PC-9 (cell line): ENCODE data around the gene CRELD2. TPM values are rescaled to one million over a fixed set of nuclear protein-coding genes. Genes with fewer than 3 reads are reported as not detected.

Experiments
- BruUV-seq: library from RNA; stranded (reverse); fragments of 400-500 nt; replicated peaks from 2 replicates; lab custom pipeline; 2021; lab: Mats Ljungman, UMichigan
- CTCF ChIA-PET: fragments of 300-600 bp; sonication (Branson Sonifier 250); formaldehyde crosslinking; loops from one replicate; lab custom pipeline; 2022; ENCODE audit warnings: antibody characterized with exemption; lab: Charles Lee
- POLR2A ChIA-PET: fragments of 300-600 bp; sonication (Branson Sonifier 250); formaldehyde crosslinking; loops from one replicate; lab custom pipeline; 2022; ENCODE audit warnings: antibody characterized with exemption; ENCODE audit not compliant: unreplicated experiment; lab: Charles Lee
- DNase-seq, 2 experiments: peaks; one replicate each; pipeline versions ENCODE4 v3.0.0 to v3.0.0-alpha.2; 2015 to 2022; ENCODE audit warnings: mixed read lengths in 1 of 2
- H2AFZ ChIP-seq: fragments of 200-600 bp; sonication (generic); 2 replicates; pipeline ENCODE4 v1.8.1; 2017; ENCODE audit warnings: antibody characterized with exemption
- H3F3A ChIP-seq: fragments of 200-600 bp; sonication (generic); 2 replicates; pipeline ENCODE4 v1.8.1; 2017; ENCODE audit warnings: antibody characterized with exemption, mild to moderate bottlenecking, low read depth; ENCODE audit not compliant: insufficient read depth
- H3K27ac ChIP-seq: fragments of 200-600 bp; sonication (generic); 2 replicates; pipeline ENCODE4 v1.6.1; 2016; ENCODE audit warnings: mixed run types
- H3K27me3 ChIP-seq: fragments of 200-600 bp; sonication (generic); 2 replicates; pipeline ENCODE4 v1.6.1; 2016; ENCODE audit warnings: low read depth, mixed run types; ENCODE audit not compliant: insufficient read depth
- H3K36me3 ChIP-seq: fragments of 200-600 bp; sonication (generic); 2 replicates; pipeline ENCODE4 v1.6.1; 2016; ENCODE audit warnings: low read depth, mixed run types
- H3K4me1 ChIP-seq: fragments of 200-600 bp; sonication (generic); replicated peaks from 2 replicates; pipeline ENCODE4 v1.6.1; 2016; ENCODE audit warnings: mixed run types; ENCODE audit not compliant: insufficient read depth
- H3K4me2 ChIP-seq: fragments of 200-600 bp; sonication (generic); 2 replicates; pipeline ENCODE4 v1.6.1; 2017; ENCODE audit warnings: mixed run types
- H3K4me3 ChIP-seq: fragments of 200-600 bp; sonication (generic); 2 replicates; pipeline ENCODE4 v1.6.1; 2016; ENCODE audit warnings: mixed run types
- H3K79me2 ChIP-seq: fragments of 200-600 bp; sonication (generic); 2 replicates; pipeline ENCODE4 v1.6.1; 2017; ENCODE audit warnings: low read depth, mixed run types
- H3K9me2 ChIP-seq: fragments of 200-600 bp; sonication (generic); 2 replicates; pipeline ENCODE4 v1.8.1; 2017; ENCODE audit warnings: mild to moderate bottlenecking; ENCODE audit not compliant: insufficient read depth
- H3K9me3 ChIP-seq: fragments of 200-600 bp; sonication (generic); 2 replicates; pipeline ENCODE4 v1.8.1; 2016; ENCODE audit warnings: low read depth; ENCODE audit not compliant: insufficient read depth
- H4K20me1 ChIP-seq: fragments of 200-600 bp; sonication (generic); 2 replicates; pipeline ENCODE4 v1.8.1; 2017; ENCODE audit not compliant: insufficient read depth
- EZH2 ChIP-seq: fragments of 200-600 bp; sonication (generic); IDR thresholded peaks from 2 replicates; pipeline ENCODE4 v1.8.0; 2017; ENCODE audit warnings: antibody characterized with exemption, low read depth
- intact Hi-C: fragments of 100-400 bp; cut with micrococcal nuclease; formaldehyde crosslinking; loops from one replicate; pipeline ENCODE4 v1.10.0; 2022; ENCODE audit not compliant: unreplicated experiment
- total RNA-seq: library from RNA; stranded (reverse); gene quantifications from 2 replicates; pipeline ENCODE4 v1.2.3, GENCODE V29; 2021
- TF ChIP-seq, protein P1 (sequence below): fragments of 200-600 bp; sonication (generic); conservative IDR thresholded peaks from 2 replicates; pipeline ENCODE4 v1.6.1; 2017; ENCODE audit warnings: mixed run types, antibody characterized with exemption, mild to moderate bottlenecking, moderate library complexity

The CRELD2 gene
- total RNA-seq, 1 experiment from 2014 or later: 30.7 TPM

DNA sequence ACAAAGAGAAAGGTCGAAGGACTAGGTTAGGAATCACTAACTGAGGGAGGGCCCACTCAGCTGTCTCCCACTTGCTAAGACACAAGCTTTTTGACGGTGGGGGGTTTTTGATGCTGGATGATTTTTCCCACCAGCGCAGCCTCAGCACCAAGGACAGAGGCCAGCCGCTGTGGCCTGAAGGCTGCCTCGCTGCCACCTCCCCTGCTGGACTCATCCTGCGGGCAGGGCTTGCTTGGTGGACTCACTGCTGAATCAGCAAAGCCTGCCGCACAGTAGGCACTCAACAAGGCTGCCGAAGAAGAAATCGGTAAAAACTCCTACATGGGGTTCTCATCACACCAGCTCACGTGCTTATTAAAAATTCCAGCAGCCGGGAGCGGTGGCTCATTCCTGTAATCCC, 2.8 kb upstream of the CRELD2 start:
- Histone ChIP-seq H3K27me3 (no peaks in the 10 kb centered on the region), H3K36me3 (peaks cover 4% of the 10 kb centered on the region; the same call in 1 of the 2 replicates), H3K79me2 (peaks cover 21% of the 10 kb centered on the region), H3K4me2 (no peak overlapping the region), H2AFZ (no peak overlapping the region), H4K20me1 (no peaks in the 10 kb centered on the region), H3K9me2 (no peaks in the 10 kb centered on the region), H3K27ac (no peak overlapping the region), H3F3A (peaks cover 10% of the 10 kb centered on the region; the same call in 1 of the 2 replicates), H3K4me3 (no peak overlapping the region), H3K9me3 (no peaks in the 10 kb centered on the region), H3K4me1 (peaks cover 17% of the 10 kb centered on the region)
- CTCF ChIA-PET: interaction anchor here (0.6 kb wide), 1 partner anchor 11 kb away, joined by 3 read pairs; no protein-coding TSS in a partner anchor
- TF ChIP-seq, protein P1, sequence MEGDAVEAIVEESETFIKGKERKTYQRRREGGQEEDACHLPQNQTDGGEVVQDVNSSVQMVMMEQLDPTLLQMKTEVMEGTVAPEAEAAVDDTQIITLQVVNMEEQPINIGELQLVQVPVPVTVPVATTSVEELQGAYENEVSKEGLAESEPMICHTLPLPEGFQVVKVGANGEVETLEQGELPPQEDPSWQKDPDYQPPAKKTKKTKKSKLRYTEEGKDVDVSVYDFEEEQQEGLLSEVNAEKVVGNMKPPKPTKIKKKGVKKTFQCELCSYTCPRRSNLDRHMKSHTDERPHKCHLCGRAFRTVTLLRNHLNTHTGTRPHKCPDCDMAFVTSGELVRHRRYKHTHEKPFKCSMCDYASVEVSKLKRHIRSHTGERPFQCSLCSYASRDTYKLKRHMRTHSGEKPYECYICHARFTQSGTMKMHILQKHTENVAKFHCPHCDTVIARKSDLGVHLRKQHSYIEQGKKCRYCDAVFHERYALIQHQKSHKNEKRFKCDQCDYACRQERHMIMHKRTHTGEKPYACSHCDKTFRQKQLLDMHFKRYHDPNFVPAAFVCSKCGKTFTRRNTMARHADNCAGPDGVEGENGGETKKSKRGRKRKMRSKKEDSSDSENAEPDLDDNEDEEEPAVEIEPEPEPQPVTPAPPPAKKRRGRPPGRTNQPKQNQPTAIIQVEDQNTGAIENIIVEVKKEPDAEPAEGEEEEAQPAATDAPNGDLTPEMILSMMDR: no peak
- TF ChIP-seq EZH2: no peak
- BruUV-seq: no TSS peak
- intact Hi-C loops: loop anchor here (2.0 kb wide), 1 partner anchor 61 kb away; no protein-coding TSS in a partner anchor
- no peak for DNase-seq
- POLR2A ChIA-PET: no interaction called here

GRCh38 chr22:49916831-49917230, 1.6 kb upstream of the CRELD2 start:
- H3K4me3 ChIP-seq: peak overlapping the region; percentile 82; the same call in 1 of the 2 replicates
- H4K20me1 ChIP-seq: no peaks in the 10 kb centered on the region
- H3F3A ChIP-seq: peaks cover 10% of the 10 kb centered on the region; the same call in 1 of the 2 replicates
- no TSS peak for BruUV-seq
- H2AFZ ChIP-seq: no peak overlapping the region
- peaks cover 21% of the 10 kb centered on the region for H3K79me2 ChIP-seq
- ChIA-PET CTCF (no interaction called here), POLR2A (no interaction called here)
- H3K9me3 ChIP-seq: no peaks in the 10 kb centered on the region
- peaks cover 4% of the 10 kb centered on the region; the same call in 1 of the 2 replicates for H3K36me3 ChIP-seq
- H3K4me2 ChIP-seq: peak overlapping the region; percentile 87
- intact Hi-C loops: no loop called here
- H3K27me3 ChIP-seq: no peaks in the 10 kb centered on the region
- peaks cover 17% of the 10 kb centered on the region for H3K4me1 ChIP-seq
- H3K9me2 ChIP-seq: no peaks in the 10 kb centered on the region
- DNase-seq: no peak
- no peak overlapping the region for H3K27ac ChIP-seq
- no peak for TF ChIP-seq EZH2
- TF ChIP-seq, protein P1: no peak

DNA sequence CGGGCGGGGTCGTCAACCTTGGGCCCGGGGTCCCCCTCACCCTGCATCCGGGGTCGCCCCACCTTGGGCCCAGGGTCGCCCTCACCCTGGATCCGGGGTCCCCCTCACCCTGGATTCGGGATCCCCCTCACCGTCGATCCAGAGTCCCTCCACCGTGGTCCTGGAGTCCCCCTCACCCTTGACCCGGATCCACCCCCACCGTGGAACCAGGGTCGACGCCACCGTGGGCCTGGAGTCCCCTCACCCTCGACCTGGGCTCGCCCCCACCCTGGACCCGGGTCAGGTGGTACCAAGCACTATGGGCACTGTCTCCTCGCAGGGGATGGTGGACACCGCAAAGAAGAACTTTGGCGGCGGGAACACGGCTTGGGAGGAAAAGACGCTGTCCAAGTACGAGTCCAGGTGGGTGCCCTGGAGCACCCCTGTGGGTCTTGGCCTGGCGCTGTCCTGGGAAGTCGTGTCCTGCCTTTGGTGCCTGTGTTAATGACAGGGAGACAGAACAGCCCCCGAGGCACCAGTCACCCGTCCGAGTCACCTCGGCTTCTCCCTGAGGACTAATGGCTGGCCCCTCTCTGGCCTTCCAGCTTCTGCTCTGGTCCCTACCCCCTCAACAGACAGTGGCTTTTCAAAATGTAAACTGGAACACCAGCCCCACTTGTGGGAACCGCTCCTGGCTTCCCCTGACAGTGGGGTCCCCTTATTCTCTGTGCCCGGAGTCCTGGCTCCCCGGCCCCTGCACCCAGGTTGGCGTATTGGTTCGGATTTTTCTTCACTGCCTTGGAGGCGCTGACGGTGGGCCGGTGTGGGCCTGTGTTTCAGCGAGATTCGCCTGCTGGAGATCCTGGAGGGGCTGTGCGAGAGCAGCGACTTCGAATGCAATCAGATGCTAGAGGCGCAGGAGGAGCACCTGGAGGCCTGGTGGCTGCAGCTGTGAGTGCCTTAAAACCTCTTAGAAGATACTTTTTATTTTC, 762 bp downstream of the CRELD2 start:
- POLR2A ChIA-PET: interaction anchor here (0.6 to 0.7 kb wide), 2 partner anchors 39 to 1401 kb away, joined by 4 to 5 read pairs; no protein-coding TSS in a partner anchor

More for the DNA sequence above, 762 bp downstream of the CRELD2 start:
- peaks cover 21% of the 10 kb centered on the region for H3K79me2 ChIP-seq
- intact Hi-C loops: loop anchor here (2.0 kb wide), 1 partner anchor 152 kb away; no protein-coding TSS in a partner anchor
- H3K9me2 ChIP-seq: no peaks in the 10 kb centered on the region
- H3K4me3 ChIP-seq: peak overlapping the region; percentile 82
- no peak overlapping the region for H3K27ac ChIP-seq
- no peaks in the 10 kb centered on the region for H3K9me3 ChIP-seq
- BruUV-seq: no TSS peak
- peak overlapping the region; percentile 77 for H2AFZ ChIP-seq
- no peaks in the 10 kb centered on the region for H3K36me3 ChIP-seq
- no peaks in the 10 kb centered on the region for H3K27me3 ChIP-seq
- TF ChIP-seq EZH2: no peak
- TF ChIP-seq, protein P1: no peak
- no peaks in the 10 kb centered on the region for H4K20me1 ChIP-seq
- peak overlapping the region; percentile 93 for H3K4me2 ChIP-seq
- CTCF ChIA-PET: no interaction called here
- peaks cover 17% of the 10 kb centered on the region for H3K4me1 ChIP-seq
- DNase-seq: no peak
- peaks cover 10% of the 10 kb centered on the region; the same call in 1 of the 2 replicates for H3F3A ChIP-seq
